ENCODE data around the gene PROX2. TPM values are rescaled to one million over a fixed set of nuclear protein-coding genes. Genes with fewer than 3 reads are reported as not detected.

The PROX2 gene
- total and polyA plus RNA-seq, 12 donors: 0.08 TPM; not detected in 11

- peak in 1 of 6 experiments; percentile 8 for TF ChIP-seq CTCF (IDR thresholded peaks at IDR 0.05)
- no peak for TF ChIP-seq POLR2A (IDR thresholded peaks at IDR 0.05)
- WGBS, 4 donors: 77 to 94% (median 83%) methylated on average over 7 to 12 of the region's 12 CpGs
Measured at GRCh38 chr14:74906925-74907521, 31.1 kb upstream of the PROX2 start.

GRCh38 chr14:74905595-74906142 lies 29.7 kb upstream of the PROX2 start:
- WGBS, 4 donors: 41 to 100% (median 45%) methylated on average over 2 to 14 of the region's 14 CpGs

More at GRCh38 chr14:74906925-74907521, 31.1 kb upstream of the PROX2 start:
- peaks cover 0 to 13% of the 10 kb centered on the region in 2 donors for H3K36me3 ChIP-seq (replicated peaks in 1 of 2)
- no peaks in the 10 kb centered on the region for H3K27me3 ChIP-seq
- intact Hi-C loops (cut with DNase I): loop anchor here (5.0 kb wide), 1 partner anchor 45 kb away; no protein-coding TSS in a partner anchor
- H3K27ac ChIP-seq: peak overlapping the region in 1 of 5 donors; percentile 34
- H3K4me3 ChIP-seq: no peak overlapping the region
- peaks cover 0 to 6% of the 10 kb centered on the region in 2 donors for H3K4me1 ChIP-seq (replicated peaks in 1 of 2)
- no peaks in the 10 kb centered on the region for H3K9me3 ChIP-seq (replicated peaks in 1 of 3)
- DNase-seq: no peak

GRCh38 chr14:74904635-74905503 lies 28.9 kb upstream of the PROX2 start:
- no peak overlapping the region for H3K27ac ChIP-seq
- WGBS, 4 donors: 76 to 86% (median 78%) methylated on average over 6 of the region's 6 CpGs
- H3K9me3 ChIP-seq (replicated peaks in 1 of 3): no peaks in the 10 kb centered on the region
- TF ChIP-seq POLR2A (IDR thresholded peaks at IDR 0.05) (no peak), CTCF (IDR thresholded peaks at IDR 0.05) (no peak)
- no peaks in the 10 kb centered on the region for H3K27me3 ChIP-seq
- H3K36me3 ChIP-seq (replicated peaks in 1 of 2): peaks cover 0 to 34% of the 10 kb centered on the region in 2 donors
- peaks cover 0 to 6% of the 10 kb centered on the region in 2 donors for H3K4me1 ChIP-seq (replicated peaks in 1 of 2)
- DNase-seq: peak in 3 of 7 donors; percentile 26 to 47 (median 38)
- intact Hi-C loops (cut with DNase I): loop anchor here (5.0 kb wide), 1 partner anchor 43 kb away; no protein-coding TSS in a partner anchor
- no peak overlapping the region for H3K4me3 ChIP-seq

More at GRCh38 chr14:74905595-74906142, 29.7 kb upstream of the PROX2 start:
- Histone ChIP-seq H3K4me3 (no peak overlapping the region), H3K27me3 (no peaks in the 10 kb centered on the region), H3K9me3 (replicated peaks in 1 of 3) (no peaks in the 10 kb centered on the region), H3K36me3 (replicated peaks in 1 of 2) (peaks cover 0 to 26% of the 10 kb centered on the region in 2 donors), H3K4me1 (replicated peaks in 1 of 2) (peaks cover 0 to 6% of the 10 kb centered on the region in 2 donors), H3K27ac (no peak overlapping the region)
- peak; percentile 89 to 96 (median 94) for TF ChIP-seq CTCF (IDR thresholded peaks at IDR 0.05)
- no peak for TF ChIP-seq POLR2A (IDR thresholded peaks at IDR 0.05)
- DNase-seq: peak; percentile 69 to 91 (median 77)
- intact Hi-C loops (cut with DNase I): loop anchor here (5.0 kb wide), 1 partner anchor 43 kb away; no protein-coding TSS in a partner anchor

All from adrenal gland (tissue), 12 donors.